Glutamatergic neuron (in vitro differentiated cells): ENCODE measurements around the gene CAMK2D. TPM values are rescaled to one million over a fixed set of nuclear protein-coding genes. Genes with fewer than 3 reads are reported as not detected.
"Not testable (repeated sequence)": the region's sequence is repeated elsewhere in the genome, so short reads cannot be mapped to it uniquely, and the experiment has no call there.

Experiments used
- DNase-seq: peaks from one replicate; pipeline ENCODE4 v3.0.0; 2022
- H3K27ac Mint-ChIP-seq: one replicate; pipeline ENCODE4 v1.8.0; 2020; ENCODE audit warnings: mild to moderate bottlenecking, mixed read lengths, inconsistent platforms; ENCODE audit not compliant: unreplicated experiment
- H3K27me3 Mint-ChIP-seq: one replicate; pipeline ENCODE4 v1.8.0; 2020; ENCODE audit warnings: mild to moderate bottlenecking, moderate library complexity, mixed read lengths, inconsistent platforms; ENCODE audit not compliant: unreplicated experiment
- H3K36me3 Mint-ChIP-seq: one replicate; pipeline ENCODE4 v1.8.0; 2020; ENCODE audit warnings: mild to moderate bottlenecking, mixed read lengths, inconsistent platforms; ENCODE audit not compliant: unreplicated experiment
- H3K4me1 Mint-ChIP-seq: one replicate; pipeline ENCODE4 v1.8.0; 2020; ENCODE audit warnings: mild to moderate bottlenecking, low read depth, mixed read lengths, inconsistent platforms; ENCODE audit not compliant: unreplicated experiment
- H3K4me3 Mint-ChIP-seq: one replicate; pipeline ENCODE4 v1.8.0; 2020; ENCODE audit warnings: mild to moderate bottlenecking, mixed read lengths, inconsistent platforms; ENCODE audit not compliant: unreplicated experiment
- H3K9me3 Mint-ChIP-seq: one replicate; pipeline ENCODE4 v1.8.0; 2020; ENCODE audit warnings: mild to moderate bottlenecking, moderate library complexity, mixed read lengths, inconsistent platforms; ENCODE audit not compliant: unreplicated experiment
- total RNA-seq: library from RNA; stranded (reverse); fragmentation: NEBNext Ultra II Directional; extraction: Animal tissue kit (Norgen Biotek cat#: 25700); gene quantifications from one replicate; pipeline ENCODE4 v1.2.1, GENCODE V29; 2021; ENCODE audit not compliant: unreplicated experiment
- TF ChIP-seq, protein P1 (sequence below): fragments of 200-600 bp; sonication (generic); IDR thresholded peaks from one replicate; pipeline ENCODE4 v1.5.0; 2021; ENCODE audit not compliant: partially characterized antibody, unreplicated experiment

Gene CAMK2D
- total RNA-seq, 1 donor from 2014 or later: 24.8 TPM

- TF ChIP-seq, protein P1, sequence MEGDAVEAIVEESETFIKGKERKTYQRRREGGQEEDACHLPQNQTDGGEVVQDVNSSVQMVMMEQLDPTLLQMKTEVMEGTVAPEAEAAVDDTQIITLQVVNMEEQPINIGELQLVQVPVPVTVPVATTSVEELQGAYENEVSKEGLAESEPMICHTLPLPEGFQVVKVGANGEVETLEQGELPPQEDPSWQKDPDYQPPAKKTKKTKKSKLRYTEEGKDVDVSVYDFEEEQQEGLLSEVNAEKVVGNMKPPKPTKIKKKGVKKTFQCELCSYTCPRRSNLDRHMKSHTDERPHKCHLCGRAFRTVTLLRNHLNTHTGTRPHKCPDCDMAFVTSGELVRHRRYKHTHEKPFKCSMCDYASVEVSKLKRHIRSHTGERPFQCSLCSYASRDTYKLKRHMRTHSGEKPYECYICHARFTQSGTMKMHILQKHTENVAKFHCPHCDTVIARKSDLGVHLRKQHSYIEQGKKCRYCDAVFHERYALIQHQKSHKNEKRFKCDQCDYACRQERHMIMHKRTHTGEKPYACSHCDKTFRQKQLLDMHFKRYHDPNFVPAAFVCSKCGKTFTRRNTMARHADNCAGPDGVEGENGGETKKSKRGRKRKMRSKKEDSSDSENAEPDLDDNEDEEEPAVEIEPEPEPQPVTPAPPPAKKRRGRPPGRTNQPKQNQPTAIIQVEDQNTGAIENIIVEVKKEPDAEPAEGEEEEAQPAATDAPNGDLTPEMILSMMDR: no peak
- H3K36me3 Mint-ChIP-seq: no peaks in the 10 kb centered on the region
- peaks cover 13% of the 10 kb centered on the region for H3K9me3 Mint-ChIP-seq
- no peak overlapping the region for H3K4me3 Mint-ChIP-seq
- H3K27me3 Mint-ChIP-seq: peaks cover 13% of the 10 kb centered on the region
- no peak overlapping the region for H3K27ac Mint-ChIP-seq
- no peak for DNase-seq
- H3K4me1 Mint-ChIP-seq: no peaks in the 10 kb centered on the region
Measured at GRCh38 chr4:113764720-113765264, 3.3 kb upstream of the CAMK2D start.

DNA sequence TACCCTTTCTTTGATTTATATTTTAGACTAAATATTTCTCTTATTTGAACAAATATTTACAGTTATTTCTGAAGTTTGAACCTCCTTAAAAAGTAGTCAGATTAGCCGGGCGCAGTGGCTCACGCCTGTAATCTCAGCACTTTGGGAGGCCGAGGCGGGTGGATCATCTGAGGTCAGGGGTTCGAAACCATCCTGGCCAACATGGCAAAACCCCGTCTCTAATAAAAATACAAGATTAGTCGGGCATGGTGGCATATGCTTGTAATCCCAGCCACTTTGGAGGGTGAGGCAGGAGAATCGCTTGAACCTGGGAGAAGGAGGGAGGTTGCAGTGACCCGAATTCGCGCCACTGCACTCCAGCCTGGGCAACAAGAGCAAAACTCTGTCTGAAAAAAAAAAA lies 2.4 kb upstream of the CAMK2D start:
- Mint-ChIP-seq H3K27me3 (peaks cover 13% of the 10 kb centered on the region), H3K9me3 (peaks cover 13% of the 10 kb centered on the region)

GRCh38 chr4:113763029-113763285 lies 1.4 kb upstream of the CAMK2D start:
- H3K36me3 Mint-ChIP-seq: no peaks in the 10 kb centered on the region
- TF ChIP-seq, protein P1: no peak
- peaks cover 13% of the 10 kb centered on the region for H3K9me3 Mint-ChIP-seq
- peaks cover 13% of the 10 kb centered on the region for H3K27me3 Mint-ChIP-seq
- H3K4me3 Mint-ChIP-seq: peak overlapping the region; percentile 91
- no peak for DNase-seq
- peaks cover 7% of the 10 kb centered on the region for H3K4me1 Mint-ChIP-seq
- peak overlapping the region; percentile 96 for H3K27ac Mint-ChIP-seq

More for the DNA sequence above, 2.4 kb upstream of the CAMK2D start:
- H3K27ac Mint-ChIP-seq, H3K4me1 Mint-ChIP-seq, H3K36me3 Mint-ChIP-seq, H3K4me3 Mint-ChIP-seq, DNase-seq: not testable (repeated sequence)

GRCh38 chr4:113762186-113763028 lies 869 bp upstream of the CAMK2D start:
- Mint-ChIP-seq H3K36me3 (no peaks in the 10 kb centered on the region), H3K27me3 (peaks cover 13% of the 10 kb centered on the region), H3K4me1 (peaks cover 7% of the 10 kb centered on the region), H3K9me3 (peaks cover 13% of the 10 kb centered on the region), H3K4me3 (peak overlapping the region; percentile 91), H3K27ac (peak overlapping the region; percentile 96)
- TF ChIP-seq, protein P1: no peak
- peak; percentile 97 for DNase-seq

- peak overlapping the region; percentile 96 for H3K4me3 Mint-ChIP-seq
- TF ChIP-seq, protein P1: no peak
- no peaks in the 10 kb centered on the region for H3K36me3 Mint-ChIP-seq
- peaks cover 13% of the 10 kb centered on the region for H3K27me3 Mint-ChIP-seq
- DNase-seq: peak; percentile 78
- H3K4me1 Mint-ChIP-seq: peaks cover 7% of the 10 kb centered on the region
- H3K9me3 Mint-ChIP-seq: peaks cover 13% of the 10 kb centered on the region
- peak overlapping the region; percentile 94 for H3K27ac Mint-ChIP-seq
Measured at GRCh38 chr4:113760795-113761619, 531 bp downstream of the CAMK2D start.
